SU-DHL-6 (cell line): ENCODE measurements around the gene TANGO6.

ENCODE experiments used
- H2AFZ ChIP-seq: fragments of 200-600 bp; sonication (generic); 2 replicates; pipeline ENCODE4 v1.6.1; 2014; ENCODE audit warnings: low read depth, mild to moderate bottlenecking, moderate library complexity, mixed read lengths, antibody characterized with exemption, low read length; ENCODE audit not compliant: severe bottlenecking
- H3F3A ChIP-seq: fragments of 200-600 bp; shearing (Covaris generic); 2 replicates; pipeline ENCODE4 v1.6.0; 2016; ENCODE audit warnings: antibody characterized with exemption, mild to moderate bottlenecking; ENCODE audit not compliant: insufficient read depth
- H3K27ac ChIP-seq: fragments of 200-600 bp; sonication (generic); 2 replicates; pipeline ENCODE4 v1.5.1; 2016; ENCODE audit warnings: low read depth, mild to moderate bottlenecking, low read length, moderate library complexity, mixed read lengths
- H3K27me3 ChIP-seq: fragments of 200-600 bp; sonication (generic), shearing (Covaris generic); 2 replicates; pipeline ENCODE4 v1.6.0; 2014; ENCODE audit warnings: mild to moderate bottlenecking, low read length
- H3K36me3 ChIP-seq: fragments of 200-600 bp; sonication (generic); 2 replicates; pipeline ENCODE4 v1.6.1; 2014; ENCODE audit warnings: mild to moderate bottlenecking, low read length, mixed read lengths
- H3K4me2 ChIP-seq: fragments of 300-600, 200-600 bp; shearing (Covaris generic), sonication (generic); 2 replicates; pipeline ENCODE4 v1.6.0; 2014; ENCODE audit warnings: low read length, low read depth, mild to moderate bottlenecking; ENCODE audit not compliant: poor library complexity, severe bottlenecking
- H3K4me3 ChIP-seq: fragments of 200-600 bp; sonication (generic); 2 replicates; pipeline ENCODE4 v1.5.1; 2014; ENCODE audit warnings: antibody characterized with exemption, low read length, mild to moderate bottlenecking, mixed read lengths; ENCODE audit not compliant: insufficient read depth, poor library complexity, severe bottlenecking
- H3K79me2 ChIP-seq: fragments of 200-600 bp; sonication (generic); 2 replicates; pipeline ENCODE4 v1.6.1; 2014; ENCODE audit warnings: mild to moderate bottlenecking, low read length, moderate library complexity; ENCODE audit not compliant: insufficient read depth
- H3K9ac ChIP-seq: fragments of 200-600 bp; sonication (generic); 2 replicates; pipeline ENCODE4 v1.7.0; 2014; ENCODE audit warnings: mild to moderate bottlenecking, low read length
- H3K9me2 ChIP-seq: fragments of 200-600 bp; sonication (generic); replicated peaks from 2 replicates; pipeline ENCODE4 v1.6.1; 2014; ENCODE audit warnings: low read length; ENCODE audit not compliant: insufficient read depth
- H3K9me3 ChIP-seq: fragments of 200-600 bp; sonication (generic); 2 replicates; pipeline ENCODE4 v1.6.1; 2014; ENCODE audit warnings: low read length, mixed read lengths; ENCODE audit not compliant: insufficient read depth
- H4K20me1 ChIP-seq: fragments of 200-600 bp; sonication (generic); 2 replicates; pipeline ENCODE4 v1.6.1; 2014; ENCODE audit warnings: low read depth, mild to moderate bottlenecking, antibody characterized with exemption, low read length, moderate library complexity, mixed read lengths
- CTCF ChIP-seq: fragments of 200-600 bp; sonication (generic); IDR thresholded peaks from one replicate; pipeline ENCODE4 v1.5.1; 2017; ENCODE audit warnings: antibody characterized with exemption, mild to moderate bottlenecking, low read length, moderate library complexity; ENCODE audit not compliant: insufficient read depth, poor library complexity, severe bottlenecking
- EZH2phosphoT487 ChIP-seq: fragments of 200-600 bp; sonication (generic), shearing (Covaris generic); conservative IDR thresholded peaks from 2 replicates; pipeline ENCODE4 v1.6.1; 2018; ENCODE audit warnings: mild to moderate bottlenecking, antibody characterized with exemption, low read length, moderate library complexity, mixed read lengths

Gene TANGO6

GRCh38 chr16:68907781-68908181, 64.5 kb downstream of the TANGO6 start:
- H3K27me3 ChIP-seq, result no peaks in the 10 kb centered on the region

GRCh38 chr16:68909099-68909733, 65.9 kb downstream of the TANGO6 start:
- Histone ChIP-seq H2AFZ (no peak overlapping the region), H3K36me3 (peaks cover 3% of the 10 kb centered on the region; the same call in 1 of the 2 replicates), H3K27ac (no peak overlapping the region), H3K4me3 (no peak overlapping the region), H3K9ac (no peak overlapping the region), H3K9me3 (no peaks in the 10 kb centered on the region), H3K9me2 (no peaks in the 10 kb centered on the region), H3F3A (no peaks in the 10 kb centered on the region), H3K79me2 (no peaks in the 10 kb centered on the region), H3K4me2 (no peak overlapping the region), H3K27me3 (no peaks in the 10 kb centered on the region), H4K20me1 (no peaks in the 10 kb centered on the region)
- TF ChIP-seq EZH2phosphoT487 (no peak), CTCF (no peak)

More at GRCh38 chr16:68907781-68908181, 64.5 kb downstream of the TANGO6 start:
- Histone ChIP-seq H3K9me3 (no peaks in the 10 kb centered on the region), H3K9ac (no peak overlapping the region), H3K9me2 (no peaks in the 10 kb centered on the region), H3K4me3 (no peak overlapping the region), H3K79me2 (no peaks in the 10 kb centered on the region), H4K20me1 (no peaks in the 10 kb centered on the region), H3K36me3 (peaks cover 3% of the 10 kb centered on the region; the same call in 1 of the 2 replicates), H3K4me2 (no peak overlapping the region), H2AFZ (no peak overlapping the region), H3K27ac (no peak overlapping the region), H3F3A (no peaks in the 10 kb centered on the region)
- TF ChIP-seq CTCF (no peak), EZH2phosphoT487 (no peak)

- TF ChIP-seq CTCF (no peak), EZH2phosphoT487 (no peak)
Measured at GRCh38 chr16:68910051-68910450, 66.7 kb downstream of the TANGO6 start.

More at GRCh38 chr16:68910051-68910450, 66.7 kb downstream of the TANGO6 start:
- no peaks in the 10 kb centered on the region for H3K79me2 ChIP-seq
- no peaks in the 10 kb centered on the region for H3K27me3 ChIP-seq
- no peak overlapping the region for H3K4me3 ChIP-seq
- no peak overlapping the region for H2AFZ ChIP-seq
- H3K36me3 ChIP-seq, result peaks cover 3% of the 10 kb centered on the region; the same call in 1 of the 2 replicates
- no peak overlapping the region for H3K27ac ChIP-seq
- H3K9me3 ChIP-seq, result no peaks in the 10 kb centered on the region
- H3F3A ChIP-seq, result no peaks in the 10 kb centered on the region
- no peak overlapping the region for H3K4me2 ChIP-seq
- no peaks in the 10 kb centered on the region for H3K9me2 ChIP-seq
- no peak overlapping the region for H3K9ac ChIP-seq
- H4K20me1 ChIP-seq, result no peaks in the 10 kb centered on the region
